GM18951 (cell line): Measurements from ENCODE around the gene GATAD2B.
"Not testable (repeated sequence)": the region's sequence is repeated elsewhere in the genome, so short reads cannot be mapped to it uniquely, and the experiment has no call there.

ENCODE experiments used
- POLR2A ChIP-seq: IDR thresholded peaks from 4 replicates; pipeline ENCODE4 v1.6.1; 2011; ENCODE audit warnings: mild to moderate bottlenecking; ENCODE audit not compliant: insufficient read length, insufficient read depth; ENCODE audit errors: extremely low read depth
- in situ Hi-C: fragments of 300-500 bp; cut with MboI; formaldehyde crosslinking; loops from one replicate; pipeline ENCODE4 v1.12.0; 2022; ENCODE audit warnings: low sequenced_read_pairs, mixed read lengths, inconsistent platforms; ENCODE audit not compliant: unreplicated experiment

GATAD2B gene

DNA sequence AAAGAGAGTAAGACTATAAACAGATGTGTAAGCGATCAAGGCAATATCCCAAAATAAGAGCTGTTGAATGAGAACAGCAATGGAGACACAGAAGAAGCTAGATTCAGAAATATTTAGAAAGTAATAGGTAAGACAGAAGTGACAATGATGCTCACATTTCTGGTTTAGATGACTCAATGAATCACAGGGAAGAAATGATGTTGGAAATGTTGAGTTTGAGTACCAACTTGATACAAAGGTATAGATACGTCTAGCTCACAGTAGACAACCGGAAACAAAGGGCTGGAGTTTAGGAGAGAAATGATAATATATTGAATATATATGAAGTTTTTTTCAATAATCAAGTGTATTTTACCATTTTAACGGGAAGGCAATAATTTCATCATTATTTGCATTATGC, 6.5 kb downstream of the GATAD2B start:
- in situ Hi-C loops, result no loop called here
- TF ChIP-seq POLR2A, result no peak

GRCh38 chr1:153912349-153912748, 10.4 kb downstream of the GATAD2B start:
- in situ Hi-C loops, result no loop called here
- no peak for TF ChIP-seq POLR2A

DNA sequence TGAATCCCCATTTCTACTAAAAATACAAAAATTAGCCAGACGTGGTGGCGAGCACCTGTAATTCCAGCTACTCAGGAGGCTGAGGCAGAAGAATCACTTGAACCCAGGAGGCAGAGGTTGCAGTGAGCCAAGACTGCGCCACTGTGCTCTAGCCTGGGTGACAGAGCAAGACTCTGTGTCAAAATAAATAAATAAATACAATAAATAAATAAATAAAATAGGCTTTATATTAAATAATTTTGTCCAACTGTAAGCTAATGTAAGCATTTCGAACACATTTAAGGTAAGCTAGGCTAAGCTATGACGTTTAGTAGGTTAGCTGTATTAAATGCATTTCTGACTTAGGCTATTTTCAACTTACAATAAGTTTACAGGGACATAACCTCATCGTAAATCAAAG, 12.2 kb downstream of the GATAD2B start:
- in situ Hi-C loops, result not testable (repeated sequence)

- in situ Hi-C loops, result no loop called here
- no peak for TF ChIP-seq POLR2A
These were observed 14.7 kb downstream of the GATAD2B start for GRCh38 chr1:153908071-153908470.

- in situ Hi-C loops, result no loop called here
- TF ChIP-seq POLR2A, result no peak
These were observed 15.6 kb downstream of the GATAD2B start for GRCh38 chr1:153907134-153907533.

GRCh38 chr1:153906396-153906795, 16.4 kb downstream of the GATAD2B start:
- TF ChIP-seq POLR2A, result no peak
- in situ Hi-C loops, result no loop called here

DNA sequence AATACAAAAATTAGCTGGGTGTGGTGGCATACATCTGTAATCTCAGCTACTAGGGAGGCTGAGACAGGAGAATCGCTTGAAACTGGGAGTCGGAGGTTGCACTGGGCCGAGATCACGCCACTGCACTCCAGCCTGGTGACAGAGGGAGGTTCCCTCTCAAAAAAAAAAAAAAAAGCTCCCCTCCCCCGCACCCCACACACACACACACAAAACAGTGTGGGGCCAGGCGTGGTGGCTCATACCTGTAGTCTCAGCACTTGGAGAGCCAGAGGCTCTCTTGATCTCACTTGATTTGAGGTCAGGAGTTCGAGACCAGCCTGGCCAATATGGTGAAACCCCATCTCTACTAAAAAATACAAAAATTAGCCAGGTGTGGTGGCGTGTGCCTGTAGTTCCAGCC, 16.9 kb downstream of the GATAD2B start:
- in situ Hi-C loops, result not testable (repeated sequence)

DNA sequence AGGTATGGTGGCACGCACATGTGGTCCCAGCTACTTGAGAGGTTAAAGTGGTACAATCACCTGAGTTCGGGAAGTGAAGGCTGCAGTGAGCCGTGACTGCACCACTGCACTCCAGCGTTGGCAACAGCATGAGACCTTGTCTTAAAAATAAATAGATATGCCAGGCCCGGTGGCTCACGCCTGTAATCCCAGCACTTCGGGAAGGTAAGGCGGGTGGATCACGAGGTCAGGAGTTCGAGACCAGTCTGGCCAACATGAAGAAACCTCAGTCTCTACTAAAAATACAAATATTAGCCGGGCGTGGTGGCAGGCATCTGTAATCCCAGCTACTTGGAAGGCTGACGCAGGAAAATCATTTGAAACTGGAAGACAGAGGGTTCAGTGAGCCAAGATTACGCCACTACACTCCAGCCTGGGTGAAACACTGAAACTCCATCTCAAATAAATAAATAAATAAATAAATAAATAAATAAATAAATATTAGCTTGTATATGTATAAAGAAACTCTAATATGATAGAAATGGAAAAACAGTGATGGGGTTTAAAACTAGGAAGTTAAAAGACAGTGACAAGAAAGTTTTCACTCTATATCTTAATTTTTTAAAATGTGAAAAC, 18.8 kb downstream of the GATAD2B start:
- in situ Hi-C loops, result no loop called here
- no peak for TF ChIP-seq POLR2A

DNA sequence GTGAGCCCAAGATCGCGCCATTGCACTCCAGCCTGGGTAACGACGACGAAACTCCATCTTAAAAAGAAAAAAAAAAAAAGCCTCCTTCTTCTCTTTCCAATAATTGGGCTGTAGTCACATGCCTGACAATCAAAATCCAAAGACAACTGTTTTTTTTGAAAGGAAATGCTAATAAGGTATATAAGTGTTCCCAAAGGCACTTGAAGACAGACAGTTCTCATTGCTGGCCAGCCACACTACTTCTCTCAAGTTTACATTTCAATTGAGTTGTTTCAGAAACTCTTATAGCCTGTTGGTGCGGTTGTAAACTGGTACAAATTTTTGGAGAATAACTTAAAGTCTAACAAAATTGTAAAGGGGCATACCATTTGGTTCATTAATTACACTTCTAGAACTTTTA, 23.3 kb downstream of the GATAD2B start:
- TF ChIP-seq POLR2A, result no peak
- in situ Hi-C loops, result no loop called here

- in situ Hi-C loops, result not testable (repeated sequence)
These were observed 26.9 kb downstream of the GATAD2B start for GRCh38 chr1:153895866-153896265.

- in situ Hi-C loops, result not testable (repeated sequence)
These were observed 31.7 kb downstream of the GATAD2B start for GRCh38 chr1:153891042-153891441.

DNA sequence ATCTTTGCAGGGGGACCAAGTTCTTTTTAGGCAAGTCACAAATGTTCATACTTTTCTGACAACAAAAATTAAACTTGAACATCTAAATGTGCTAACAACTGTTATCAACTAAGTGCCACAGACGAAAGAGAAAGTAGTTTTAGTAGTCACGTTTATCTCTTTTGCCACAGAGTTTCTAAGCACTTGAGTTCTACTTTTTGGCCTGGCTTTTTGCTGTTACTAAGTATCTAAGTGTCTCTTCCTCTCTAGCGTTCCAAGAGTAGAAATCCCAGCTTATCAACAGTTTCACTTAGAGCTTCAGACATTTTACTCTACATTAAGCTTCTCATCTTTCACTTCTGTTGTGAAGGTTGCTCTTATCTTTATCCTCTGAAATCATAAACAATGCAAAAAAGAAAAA, 34.2 kb downstream of the GATAD2B start:
- in situ Hi-C loops, result no loop called here
- TF ChIP-seq POLR2A, result no peak

- in situ Hi-C loops, result no loop called here
- no peak for TF ChIP-seq POLR2A
These were observed 36.6 kb downstream of the GATAD2B start for GRCh38 chr1:153886127-153886526.

GRCh38 chr1:153883223-153883622, 39.5 kb downstream of the GATAD2B start:
- in situ Hi-C loops, result no loop called here
- no peak for TF ChIP-seq POLR2A

GRCh38 chr1:153882296-153882912, 40.4 kb downstream of the GATAD2B start:
- TF ChIP-seq POLR2A, result no peak
- in situ Hi-C loops, result no loop called here
